Stimulated activated CD8-positive, alpha-beta memory T cell treated with anti-CD3 and anti-CD28 coated beads, Interleukin-4, amount 100 ng/mL, for 24 hours (primary cell): ENCODE data around the gene CDKN2AIPNL.

Source experiments
- DNase-seq: peaks from one replicate; pipeline ENCODE4 v3.0.0-alpha.2; 2020; ENCODE audit warnings: low read depth

Gene CDKN2AIPNL, protein sequence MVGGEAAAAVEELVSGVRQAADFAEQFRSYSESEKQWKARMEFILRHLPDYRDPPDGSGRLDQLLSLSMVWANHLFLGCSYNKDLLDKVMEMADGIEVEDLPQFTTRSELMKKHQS

DNA sequence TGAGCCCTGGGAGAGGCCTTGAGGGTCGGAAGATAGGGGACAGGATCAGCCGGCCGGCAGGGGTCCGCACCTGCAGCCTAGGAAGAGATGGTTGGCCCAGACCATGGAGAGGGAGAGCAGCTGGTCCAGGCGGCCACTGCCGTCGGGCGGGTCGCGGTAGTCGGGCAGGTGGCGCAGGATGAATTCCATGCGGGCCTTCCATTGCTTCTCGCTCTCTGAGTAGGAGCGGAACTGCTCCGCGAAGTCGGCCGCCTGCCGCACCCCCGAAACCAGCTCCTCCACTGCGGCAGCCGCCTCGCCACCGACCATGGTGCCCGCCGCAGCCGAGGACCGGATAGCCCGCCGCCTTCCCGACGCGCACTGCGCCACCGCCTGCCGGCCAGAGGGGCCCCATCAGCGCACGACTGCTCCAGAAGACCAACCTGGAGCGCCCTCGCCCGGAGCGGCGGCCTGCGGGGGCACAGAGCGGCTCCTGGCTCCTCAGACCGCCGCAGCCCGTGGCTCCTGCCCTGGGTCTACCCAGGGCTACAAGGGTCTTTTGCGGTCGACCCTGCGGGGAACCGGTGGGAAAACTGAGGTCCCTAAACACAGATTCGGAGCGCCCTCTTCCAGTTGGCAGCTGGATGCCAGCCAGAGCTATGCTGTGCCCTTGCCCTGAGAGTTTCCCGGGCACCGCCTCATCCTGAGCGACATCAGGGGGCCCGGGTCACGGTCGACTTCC lies at the start of gene CDKN2AIPNL:
CDKN2AIPNL (minus strand) TSS at position 336 of the 721 bp plus-strand sequence; CDS start at position 309, 27 bp downstream.
- peak; percentile 88 for DNase-seq

DNA sequence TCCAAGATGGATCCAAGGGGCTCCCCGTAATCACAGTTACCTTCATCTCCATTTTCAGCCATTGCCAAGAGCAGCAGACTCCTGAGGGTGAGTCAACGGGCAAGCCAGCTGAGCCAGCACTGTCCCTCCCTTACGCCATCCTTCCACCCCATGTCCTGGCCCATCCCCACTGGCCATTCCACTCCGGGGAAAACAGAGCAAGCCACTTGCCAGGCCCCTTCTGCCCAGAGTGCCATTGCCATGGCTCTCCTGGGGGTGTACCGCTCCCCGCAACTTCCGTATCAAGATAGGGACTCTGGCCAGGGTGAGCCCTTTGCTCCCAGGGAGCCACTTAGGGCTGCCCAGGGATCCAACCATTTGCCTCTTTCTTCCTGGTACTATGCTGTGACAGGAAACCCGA lies 48.9 kb upstream of the CDKN2AIPNL start:
- no peak for DNase-seq

DNA sequence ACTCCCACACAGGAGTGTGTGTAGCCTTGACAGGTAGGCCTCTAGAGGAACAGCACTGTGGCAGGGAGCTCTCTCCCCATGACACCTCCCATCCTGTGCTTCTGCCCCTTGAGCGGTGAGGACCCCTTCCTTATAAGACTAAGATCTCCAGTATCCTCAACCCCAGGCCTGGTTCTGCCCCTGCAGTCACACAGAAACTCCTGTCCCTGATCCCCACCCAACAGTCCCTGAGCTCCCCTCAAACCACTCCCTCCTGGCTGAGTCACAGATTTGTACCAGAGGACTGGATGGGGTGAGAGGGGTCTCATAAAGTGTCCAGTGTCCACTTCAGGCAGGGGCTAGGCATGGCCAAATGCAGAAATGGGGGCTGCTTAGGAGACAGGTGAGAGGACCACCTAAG lies 47.8 kb upstream of the CDKN2AIPNL start:
- no peak for DNase-seq

GRCh38 chr5:134459010-134459403 lies 47.3 kb upstream of the CDKN2AIPNL start:
- no peak for DNase-seq

GRCh38 chr5:134458234-134459009 lies 46.7 kb upstream of the CDKN2AIPNL start:
- DNase-seq: no peak

- no peak for DNase-seq
Observed at GRCh38 chr5:134457801-134458200, 46.1 kb upstream of the CDKN2AIPNL start.

GRCh38 chr5:134456825-134457224 lies 45.1 kb upstream of the CDKN2AIPNL start:
- DNase-seq: no peak

GRCh38 chr5:134455466-134455865 lies 43.8 kb upstream of the CDKN2AIPNL start:
- no peak for DNase-seq

GRCh38 chr5:134453016-134453415 lies 41.3 kb upstream of the CDKN2AIPNL start:
- DNase-seq: no peak

DNA sequence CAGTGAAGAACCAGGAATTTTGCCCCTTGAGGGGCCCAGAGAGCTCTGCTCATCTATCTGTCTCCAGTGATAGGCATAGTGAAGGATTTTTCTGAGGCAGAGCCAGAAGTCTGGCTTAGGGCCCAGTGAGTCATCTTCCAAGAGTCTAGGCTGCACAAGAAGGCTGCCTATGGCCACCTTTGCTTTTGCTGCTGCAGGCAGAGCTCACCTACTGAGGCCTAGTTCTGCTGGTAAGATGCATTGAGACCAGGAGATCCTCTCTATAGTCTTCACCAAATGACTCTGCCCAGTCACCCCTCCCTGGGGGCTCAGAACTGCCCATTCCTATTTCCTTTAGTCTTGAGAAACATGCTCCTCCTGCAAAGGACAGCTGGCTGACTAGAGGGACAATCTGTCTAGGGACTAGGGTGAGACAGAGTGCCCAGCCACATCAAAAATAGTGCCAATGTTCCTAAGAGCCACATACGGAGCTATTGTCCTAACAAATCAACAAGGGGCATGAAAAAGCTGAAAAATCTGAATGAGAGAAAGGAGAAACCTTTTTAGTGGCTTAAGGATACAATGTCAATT lies 40.3 kb upstream of the CDKN2AIPNL start:
- no peak for DNase-seq

DNA sequence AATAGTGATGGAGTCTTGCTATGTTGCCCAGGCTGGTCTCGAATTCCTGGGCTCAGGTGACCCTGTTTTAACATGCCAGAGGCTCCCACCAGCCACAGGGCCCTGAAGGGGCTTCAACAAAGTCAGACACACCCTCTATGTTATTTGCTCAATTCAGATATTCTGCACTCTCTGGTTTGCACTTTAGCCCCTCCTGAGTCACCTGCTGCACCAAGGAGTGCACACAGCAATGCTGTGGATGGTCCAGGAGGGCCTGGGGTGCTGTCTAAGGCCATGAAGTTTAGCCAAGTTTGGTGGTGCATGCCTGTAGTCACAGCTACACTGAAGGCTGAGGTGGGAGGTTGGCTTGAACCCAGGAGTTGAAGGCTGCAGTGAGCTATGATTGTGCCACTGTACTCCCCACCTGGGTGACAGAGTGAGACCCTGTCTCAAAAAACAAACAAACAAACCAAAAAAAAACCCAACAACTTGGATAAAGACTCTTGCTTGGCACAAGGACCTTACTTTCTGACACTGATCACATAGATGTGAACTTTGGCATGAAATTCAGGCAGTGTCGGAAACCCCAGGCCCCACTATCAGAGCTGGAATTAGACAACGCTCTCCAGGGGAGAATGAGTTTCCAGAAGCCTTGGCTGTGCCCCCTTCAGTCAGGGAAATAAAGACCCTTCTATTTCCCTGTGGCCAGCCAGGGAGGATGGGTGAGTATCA lies 39.7 kb upstream of the CDKN2AIPNL start:
- no peak for DNase-seq

- no peak for DNase-seq
Observed at GRCh38 chr5:134450374-134450773, 38.7 kb upstream of the CDKN2AIPNL start.

DNA sequence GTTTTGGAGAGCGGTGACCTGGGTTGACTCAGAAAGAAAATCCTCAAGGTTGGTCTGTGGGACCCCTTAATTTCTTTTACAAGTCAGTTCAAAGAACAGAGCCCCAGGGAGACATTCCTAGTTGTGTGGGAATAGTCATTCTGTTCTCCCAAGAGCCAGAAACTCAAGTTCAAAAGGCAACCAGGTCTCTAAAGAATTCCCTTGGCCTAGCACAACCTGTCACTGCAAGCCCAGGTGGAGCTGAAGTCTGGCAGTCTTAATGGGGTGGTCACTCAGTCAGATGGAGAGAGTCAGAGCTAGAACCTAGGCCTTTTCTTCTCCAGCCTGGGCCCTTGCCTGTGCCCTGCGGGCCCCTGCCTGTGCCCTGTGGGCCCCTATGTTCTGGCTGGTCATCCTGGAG lies 37.5 kb upstream of the CDKN2AIPNL start:
- DNase-seq: no peak

DNA sequence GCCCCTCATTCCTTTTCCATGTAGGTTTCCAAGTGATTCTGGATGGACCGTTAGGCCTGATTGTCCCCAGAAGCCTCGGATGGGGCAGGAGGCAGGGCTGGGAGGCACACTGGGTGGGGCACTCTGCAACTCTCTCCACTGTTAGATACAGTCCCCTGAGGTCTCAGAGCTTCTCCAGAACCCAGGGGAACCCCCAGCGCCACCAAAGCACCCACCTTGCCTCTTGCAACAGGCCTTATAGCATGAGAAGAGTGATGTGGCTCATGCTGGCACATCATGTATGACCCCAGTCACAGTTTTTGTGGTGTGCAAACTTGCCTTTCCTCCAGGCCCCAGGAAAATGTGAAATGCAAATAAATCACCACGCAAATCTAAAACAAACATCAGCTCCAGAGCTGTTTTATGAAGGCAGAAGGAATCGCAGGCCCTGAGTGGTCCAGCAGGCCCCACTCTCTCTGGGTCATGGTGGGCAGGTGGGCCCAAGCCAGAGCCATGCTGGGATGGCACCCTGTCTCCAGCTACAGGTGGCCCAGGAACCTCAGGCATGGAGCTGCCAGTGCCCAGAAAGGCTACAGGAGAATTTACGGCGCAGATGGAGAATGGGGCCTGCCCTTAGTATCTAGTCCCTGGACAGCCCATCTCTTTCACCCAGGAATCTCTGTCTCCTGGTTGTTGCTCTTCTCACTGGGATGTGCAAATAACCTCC lies 36.3 kb upstream of the CDKN2AIPNL start:
- no peak for DNase-seq

DNA sequence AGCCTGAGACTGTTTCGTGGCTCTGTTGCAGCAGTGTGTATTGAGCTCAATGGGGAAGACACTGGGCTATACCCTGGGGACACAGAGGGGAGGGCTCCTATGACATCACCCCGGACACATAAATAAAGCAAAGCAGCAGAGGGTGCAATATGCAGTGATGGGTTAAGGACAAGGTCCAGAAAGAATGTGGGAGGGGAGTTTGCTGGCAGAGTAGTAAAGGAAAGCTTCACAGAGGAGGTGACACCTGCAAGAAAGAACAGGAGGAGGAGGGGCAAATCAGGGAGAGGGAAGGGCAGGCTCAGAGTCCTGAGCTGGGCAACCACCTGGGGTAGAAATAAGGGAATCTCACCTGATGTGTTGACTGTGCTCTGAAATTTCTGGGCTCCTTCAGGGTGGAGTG lies 35.3 kb upstream of the CDKN2AIPNL start:
- no peak for DNase-seq

- DNase-seq: no peak
Observed at GRCh38 chr5:134445856-134446818, 34.5 kb upstream of the CDKN2AIPNL start.

GRCh38 chr5:134444941-134445471 lies 33.3 kb upstream of the CDKN2AIPNL start:
- no peak for DNase-seq

GRCh38 chr5:134440201-134440755 lies 28.6 kb upstream of the CDKN2AIPNL start:
- DNase-seq: no peak

DNA sequence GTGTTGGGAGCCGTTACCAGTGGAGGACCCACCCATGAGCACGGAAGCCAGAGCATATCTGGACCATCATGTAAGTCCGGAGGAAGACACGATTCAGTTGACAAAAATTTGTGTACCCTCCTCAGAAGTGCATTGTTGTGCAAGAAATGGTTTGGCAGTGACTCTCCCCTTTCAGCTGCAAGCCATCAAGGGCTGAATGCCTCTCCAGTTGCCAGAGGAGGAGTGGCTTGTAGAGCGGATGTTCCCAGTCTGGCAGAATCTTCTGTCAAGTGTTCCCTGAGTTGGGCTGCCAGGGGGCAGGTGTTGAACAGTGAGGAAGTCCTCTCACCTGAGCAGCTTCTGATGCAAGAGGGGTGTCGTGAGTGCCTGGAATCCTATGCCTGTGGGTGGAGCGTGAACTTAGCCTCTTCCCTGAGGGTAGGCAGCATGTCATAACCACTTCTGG lies 27.6 kb upstream of the CDKN2AIPNL start:
- no peak for DNase-seq

DNA sequence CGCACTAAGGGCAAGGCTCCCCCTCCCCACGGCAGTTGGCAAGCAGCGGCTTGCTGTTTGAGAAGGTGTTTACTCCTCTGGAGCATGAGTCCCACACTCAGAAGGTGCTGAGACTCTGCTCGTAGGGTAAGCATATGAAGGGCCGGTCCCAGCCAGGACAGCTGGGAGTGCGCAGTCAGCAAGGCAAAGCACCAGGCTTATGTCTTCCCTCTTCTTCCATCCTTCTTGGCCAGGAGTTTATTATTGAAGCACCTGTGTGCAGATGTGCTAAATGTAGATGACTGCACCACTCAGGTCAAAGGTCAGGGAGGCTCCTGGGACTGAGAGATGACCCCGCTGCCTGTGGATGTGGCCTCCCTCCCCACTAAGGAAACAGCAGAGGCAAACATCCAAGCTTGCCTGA lies 27.0 kb upstream of the CDKN2AIPNL start:
- no peak for DNase-seq
